ENCODE measurements around the gene MARK3.

The MARK3 gene

GRCh38 chr14:103395244-103395643 is 10.0 kb downstream of the MARK3 start:
- DNase-seq (ENCODE audit: low read depth) = peak; percentile 80

- no peak for DNase-seq (ENCODE audit: low read depth)
Measured at GRCh38 chr14:103396463-103396862, 11.2 kb downstream of the MARK3 start.

- DNase-seq (ENCODE audit: low read depth) = peak; percentile 70
Measured at GRCh38 chr14:103398427-103399195, 13.4 kb downstream of the MARK3 start.

GRCh38 chr14:103400537-103400936 is 15.3 kb downstream of the MARK3 start:
- no peak for DNase-seq (ENCODE audit: low read depth)

- peak; percentile 94 for DNase-seq (ENCODE audit: low read depth)
Measured at GRCh38 chr14:103401223-103402214, 16.3 kb downstream of the MARK3 start.

GRCh38 chr14:103402695-103403094 is 17.5 kb downstream of the MARK3 start:
- DNase-seq (ENCODE audit: low read depth) = peak; percentile 44

GRCh38 chr14:103404032-103404918 is 19.1 kb downstream of the MARK3 start:
- DNase-seq (ENCODE audit: low read depth) = no peak

GRCh38 chr14:103404920-103405319 is 19.7 kb downstream of the MARK3 start:
- no peak for DNase-seq (ENCODE audit: low read depth)

GRCh38 chr14:103408491-103409155 is 23.4 kb downstream of the MARK3 start:
- no peak for DNase-seq (ENCODE audit: low read depth)

- no peak for DNase-seq (ENCODE audit: low read depth)
Measured at GRCh38 chr14:103416916-103417315, 31.7 kb downstream of the MARK3 start.

GRCh38 chr14:103418481-103418818 is 33.2 kb downstream of the MARK3 start:
- DNase-seq (ENCODE audit: low read depth) = peak; percentile 73

GRCh38 chr14:103421556-103421955 is 36.3 kb downstream of the MARK3 start:
- no peak for DNase-seq (ENCODE audit: low read depth)

- DNase-seq (ENCODE audit: low read depth) = peak; percentile 80
Measured at GRCh38 chr14:103423050-103423461, 37.8 kb downstream of the MARK3 start.

GRCh38 chr14:103427485-103428443 is 42.5 kb downstream of the MARK3 start:
- peak; percentile 88 for DNase-seq (ENCODE audit: low read depth)

GRCh38 chr14:103428723-103429556 is 43.7 kb downstream of the MARK3 start:
- peak; percentile 18 for DNase-seq (ENCODE audit: low read depth)

- DNase-seq (ENCODE audit: low read depth) = no peak
Measured at GRCh38 chr14:103430358-103430757, 45.1 kb downstream of the MARK3 start.

GRCh38 chr14:103432627-103433026 is 47.4 kb downstream of the MARK3 start:
- DNase-seq (ENCODE audit: low read depth) = no peak

- DNase-seq (ENCODE audit: low read depth) = no peak
Measured at GRCh38 chr14:103433916-103434563, 48.8 kb downstream of the MARK3 start.

Measured in ELR (cell line).